ENCODE data around the gene KCTD20.

DNA sequence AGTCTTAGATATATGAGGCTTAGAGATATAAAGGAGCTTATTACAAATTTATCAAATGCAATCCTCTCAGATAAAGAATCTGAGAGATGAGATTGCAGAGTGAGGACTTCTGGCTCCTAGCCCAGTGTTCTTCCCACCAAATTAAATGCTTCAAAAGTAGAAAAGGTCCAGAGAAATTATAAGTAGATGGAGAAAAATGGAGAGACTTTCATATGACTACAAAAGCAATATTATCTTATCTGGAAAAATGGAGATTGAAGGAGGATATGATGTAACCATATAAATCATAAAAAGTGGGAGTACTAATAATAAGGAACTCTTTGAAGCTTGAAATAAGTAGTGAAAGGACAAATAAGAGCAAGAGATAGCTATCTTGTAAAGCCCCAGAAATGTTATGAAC is 2.8 kb downstream of the KCTD20 start:
- TF ChIP-seq, protein P1, sequence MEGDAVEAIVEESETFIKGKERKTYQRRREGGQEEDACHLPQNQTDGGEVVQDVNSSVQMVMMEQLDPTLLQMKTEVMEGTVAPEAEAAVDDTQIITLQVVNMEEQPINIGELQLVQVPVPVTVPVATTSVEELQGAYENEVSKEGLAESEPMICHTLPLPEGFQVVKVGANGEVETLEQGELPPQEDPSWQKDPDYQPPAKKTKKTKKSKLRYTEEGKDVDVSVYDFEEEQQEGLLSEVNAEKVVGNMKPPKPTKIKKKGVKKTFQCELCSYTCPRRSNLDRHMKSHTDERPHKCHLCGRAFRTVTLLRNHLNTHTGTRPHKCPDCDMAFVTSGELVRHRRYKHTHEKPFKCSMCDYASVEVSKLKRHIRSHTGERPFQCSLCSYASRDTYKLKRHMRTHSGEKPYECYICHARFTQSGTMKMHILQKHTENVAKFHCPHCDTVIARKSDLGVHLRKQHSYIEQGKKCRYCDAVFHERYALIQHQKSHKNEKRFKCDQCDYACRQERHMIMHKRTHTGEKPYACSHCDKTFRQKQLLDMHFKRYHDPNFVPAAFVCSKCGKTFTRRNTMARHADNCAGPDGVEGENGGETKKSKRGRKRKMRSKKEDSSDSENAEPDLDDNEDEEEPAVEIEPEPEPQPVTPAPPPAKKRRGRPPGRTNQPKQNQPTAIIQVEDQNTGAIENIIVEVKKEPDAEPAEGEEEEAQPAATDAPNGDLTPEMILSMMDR (IDR thresholded peaks at IDR 0.05 in 4 of 5, conservative IDR thresholded peaks at IDR 0.05 in 1 of 5), result no peak
- no peak for TF ChIP-seq POLR2A (IDR thresholded peaks at IDR 0.05)

Measured in gastrocnemius medialis (tissue), 4 donors.